ENCODE data around the gene TMEM236. TPM values are rescaled to one million over a fixed set of nuclear protein-coding genes. Genes with fewer than 3 reads are reported as not detected.

The TMEM236 gene
- total RNA-seq, 4 donors from 2014 or later, result 1.2 to 1.8 (median 1.5) TPM

DNA sequence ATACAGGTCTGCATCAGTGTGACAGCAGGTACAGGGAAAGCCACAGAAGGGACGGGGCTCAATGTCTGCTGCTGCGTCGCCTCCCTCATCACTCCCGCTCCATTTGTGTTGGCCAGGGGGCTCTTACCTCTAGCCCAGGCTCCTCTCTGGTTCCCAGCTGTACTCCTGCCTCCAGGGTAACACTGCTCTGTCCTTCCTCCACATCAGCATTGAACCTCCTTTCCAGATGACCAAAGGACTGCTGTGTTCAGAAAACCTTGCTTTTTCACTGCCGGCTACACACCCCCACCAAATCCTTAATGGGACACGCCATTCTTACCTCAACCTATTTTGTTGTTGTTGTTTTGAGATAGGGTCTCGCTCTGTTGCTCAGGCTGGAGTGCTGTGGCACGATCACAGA, 2.1 kb upstream of the TMEM236 start:
- Histone ChIP-seq H3K4me3 (no peak overlapping the region), H3K36me3 (no peaks in the 10 kb centered on the region), H3K9me3 (no peaks in the 10 kb centered on the region), H3K27ac (no peak overlapping the region), H3K4me1 (no peaks in the 10 kb centered on the region), H3K27me3 (no peaks in the 10 kb centered on the region)
- DNase-seq (ENCODE audit: low spot score in 2 of 2), result no peak
- WGBS, 2 donors, result 92 to 94% methylated on average over 8 of the region's 8 CpGs
- TF ChIP-seq EP300 (IDR thresholded peaks at IDR 0.05) (no peak), POLR2A (IDR thresholded peaks at IDR 0.05) (no peak)
- TF ChIP-seq, protein P1, sequence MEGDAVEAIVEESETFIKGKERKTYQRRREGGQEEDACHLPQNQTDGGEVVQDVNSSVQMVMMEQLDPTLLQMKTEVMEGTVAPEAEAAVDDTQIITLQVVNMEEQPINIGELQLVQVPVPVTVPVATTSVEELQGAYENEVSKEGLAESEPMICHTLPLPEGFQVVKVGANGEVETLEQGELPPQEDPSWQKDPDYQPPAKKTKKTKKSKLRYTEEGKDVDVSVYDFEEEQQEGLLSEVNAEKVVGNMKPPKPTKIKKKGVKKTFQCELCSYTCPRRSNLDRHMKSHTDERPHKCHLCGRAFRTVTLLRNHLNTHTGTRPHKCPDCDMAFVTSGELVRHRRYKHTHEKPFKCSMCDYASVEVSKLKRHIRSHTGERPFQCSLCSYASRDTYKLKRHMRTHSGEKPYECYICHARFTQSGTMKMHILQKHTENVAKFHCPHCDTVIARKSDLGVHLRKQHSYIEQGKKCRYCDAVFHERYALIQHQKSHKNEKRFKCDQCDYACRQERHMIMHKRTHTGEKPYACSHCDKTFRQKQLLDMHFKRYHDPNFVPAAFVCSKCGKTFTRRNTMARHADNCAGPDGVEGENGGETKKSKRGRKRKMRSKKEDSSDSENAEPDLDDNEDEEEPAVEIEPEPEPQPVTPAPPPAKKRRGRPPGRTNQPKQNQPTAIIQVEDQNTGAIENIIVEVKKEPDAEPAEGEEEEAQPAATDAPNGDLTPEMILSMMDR (IDR thresholded peaks at IDR 0.05), result no peak

DNA sequence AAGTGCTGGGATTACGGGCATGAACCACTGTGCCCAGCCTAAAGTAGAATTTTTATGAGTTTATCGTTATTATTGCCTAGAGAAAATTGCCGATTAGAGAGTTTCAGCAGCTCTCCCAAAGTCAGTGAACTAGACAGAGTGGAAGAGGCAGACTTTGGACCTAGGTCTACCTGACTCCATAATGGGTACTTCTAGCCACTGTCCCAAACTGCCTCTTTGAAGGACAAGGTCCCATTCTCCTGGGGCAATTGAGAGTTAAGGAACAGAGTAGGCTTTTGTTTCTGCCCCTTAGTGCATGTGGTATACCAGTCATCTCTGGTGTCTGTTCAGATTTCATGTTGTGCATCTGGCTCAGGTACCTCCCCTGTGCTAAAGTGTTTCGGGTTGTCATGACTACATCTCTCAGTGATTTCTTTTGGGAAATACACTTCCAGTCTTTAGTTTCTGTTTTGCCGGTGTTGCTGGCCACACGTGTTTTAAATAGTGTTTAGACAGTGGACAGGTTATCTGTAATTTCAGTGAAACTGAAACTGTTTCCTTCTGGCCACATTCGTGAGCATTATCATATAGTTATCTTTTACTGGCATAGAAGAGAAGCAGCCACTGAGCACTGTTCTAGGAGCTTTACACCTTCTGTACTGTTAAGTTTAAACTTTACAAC, 4.7 kb downstream of the TMEM236 start:
- DNase-seq (ENCODE audit: low spot score in 2 of 2), result no peak
- Histone ChIP-seq H3K27me3 (no peaks in the 10 kb centered on the region), H3K36me3 (no peaks in the 10 kb centered on the region), H3K4me3 (no peak overlapping the region), H3K4me1 (no peaks in the 10 kb centered on the region), H3K27ac (no peak overlapping the region), H3K9me3 (no peaks in the 10 kb centered on the region)
- 67 to 77% methylated on average over 7 of the region's 7 CpGs for WGBS, 2 donors
- no peak for TF ChIP-seq EP300 (IDR thresholded peaks at IDR 0.05)

DNA sequence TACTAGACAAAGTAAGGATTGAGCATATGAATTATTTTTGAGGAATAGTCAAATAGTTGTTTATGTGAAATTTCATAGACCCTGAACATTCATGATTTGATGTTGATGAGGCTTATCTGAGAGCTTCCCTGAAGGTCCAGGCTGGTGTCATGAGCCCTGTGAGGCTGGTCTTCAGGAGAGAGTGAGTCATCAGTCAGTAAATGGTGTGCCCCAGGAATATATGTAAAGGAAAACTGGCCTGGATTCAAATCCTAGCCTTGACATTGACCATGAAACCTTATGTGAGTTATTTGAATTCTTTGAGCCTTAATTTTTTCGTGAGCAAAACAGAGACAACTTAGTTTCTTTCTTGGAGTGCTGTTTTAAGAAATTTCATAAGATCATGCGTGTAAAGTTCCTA, 6.2 kb downstream of the TMEM236 start:
- H3K27me3 ChIP-seq, result no peaks in the 10 kb centered on the region
- no peaks in the 10 kb centered on the region for H3K9me3 ChIP-seq
- H3K4me3 ChIP-seq, result no peak overlapping the region
- no peak overlapping the region for H3K27ac ChIP-seq
- no peaks in the 10 kb centered on the region for H3K36me3 ChIP-seq
- no peak for DNase-seq (ENCODE audit: low spot score in 2 of 2)
- WGBS, 2 donors, result 87% methylated on average over 2 of the region's 2 CpGs
- TF ChIP-seq, protein P1 (IDR thresholded peaks at IDR 0.05), result no peak
- TF ChIP-seq POLR2A (IDR thresholded peaks at IDR 0.05) (no peak), EP300 (IDR thresholded peaks at IDR 0.05) (no peak)
- no peaks in the 10 kb centered on the region for H3K4me1 ChIP-seq

DNA sequence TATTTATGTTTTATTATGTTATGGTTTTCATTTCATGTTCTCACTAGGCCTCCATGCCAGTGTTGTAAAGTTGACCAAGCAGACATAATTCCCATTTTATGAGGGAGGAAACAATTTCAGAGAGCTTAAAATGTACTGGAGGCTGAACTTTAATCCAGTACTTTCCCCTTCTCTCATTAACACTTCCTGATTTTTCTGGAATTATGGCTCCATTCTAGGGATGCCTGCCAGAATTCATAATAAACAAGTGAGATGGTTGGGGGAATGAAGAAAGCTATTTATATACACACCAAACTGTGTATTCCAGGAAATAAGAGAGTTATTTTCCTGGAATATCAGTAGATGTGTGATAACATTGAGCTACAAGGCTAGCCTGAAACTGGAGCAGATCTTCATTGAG, 6.9 kb downstream of the TMEM236 start:
- DNase-seq (ENCODE audit: low spot score in 2 of 2), result no peak
- no peaks in the 10 kb centered on the region for H3K27me3 ChIP-seq
- H3K4me3 ChIP-seq, result no peak overlapping the region
- TF ChIP-seq EP300 (IDR thresholded peaks at IDR 0.05), result no peak
- no peak for TF ChIP-seq POLR2A (IDR thresholded peaks at IDR 0.05)
- TF ChIP-seq, protein P1 (IDR thresholded peaks at IDR 0.05), result no peak
- no peaks in the 10 kb centered on the region for H3K4me1 ChIP-seq
- H3K9me3 ChIP-seq, result no peaks in the 10 kb centered on the region
- no peak overlapping the region for H3K27ac ChIP-seq
- no peaks in the 10 kb centered on the region for H3K36me3 ChIP-seq

DNA sequence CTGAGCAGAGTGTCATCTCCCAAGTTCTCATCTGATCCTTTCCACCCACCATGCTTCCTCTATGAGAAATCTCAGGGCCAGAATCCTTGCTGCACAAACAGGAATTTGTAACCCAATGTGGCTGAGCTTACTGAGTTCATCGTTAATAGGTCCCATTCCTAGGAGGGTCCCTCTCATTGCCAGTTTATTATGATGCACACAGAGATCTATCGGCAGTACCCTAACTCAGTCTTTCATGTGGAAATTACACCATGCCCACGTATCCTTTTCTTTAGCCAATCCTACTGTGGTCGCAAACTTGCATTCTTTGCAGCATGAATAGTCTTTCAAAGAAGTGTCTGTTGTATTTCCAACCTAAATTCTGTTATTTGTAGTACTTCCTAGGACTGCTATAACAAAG, 12.1 kb downstream of the TMEM236 start:
- Histone ChIP-seq H3K27ac (no peak overlapping the region), H3K4me3 (no peak overlapping the region), H3K36me3 (no peaks in the 10 kb centered on the region), H3K27me3 (no peaks in the 10 kb centered on the region), H3K4me1 (no peaks in the 10 kb centered on the region), H3K9me3 (no peaks in the 10 kb centered on the region)
- TF ChIP-seq EP300 (IDR thresholded peaks at IDR 0.05) (no peak), POLR2A (IDR thresholded peaks at IDR 0.05) (no peak)
- TF ChIP-seq, protein P1 (IDR thresholded peaks at IDR 0.05), result no peak
- DNase-seq (ENCODE audit: low spot score in 2 of 2), result no peak
- WGBS, 2 donors, result 45 to 51% methylated on average over 4 of the region's 4 CpGs

DNA sequence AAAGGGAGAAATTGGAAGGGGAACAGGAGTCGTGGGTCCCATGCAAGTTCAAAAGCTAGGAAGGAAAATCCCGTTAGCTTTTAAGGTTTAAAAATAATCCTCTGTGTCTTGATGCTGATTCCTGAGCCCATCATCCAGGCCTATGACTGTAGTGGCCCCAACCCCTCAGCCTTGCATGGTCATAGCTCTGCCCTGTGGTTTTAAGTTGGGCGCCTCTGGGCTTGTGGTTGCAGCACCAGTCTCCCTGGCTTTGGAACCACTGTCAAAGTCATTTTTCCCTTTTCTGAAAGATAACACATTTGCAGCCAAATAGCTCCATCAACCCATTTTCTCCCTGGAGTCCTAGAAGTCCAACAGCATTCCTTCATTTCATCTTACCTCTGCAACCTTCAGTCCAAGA, 13.6 kb downstream of the TMEM236 start:
- 63 to 68% methylated on average over 3 of the region's 3 CpGs for WGBS, 2 donors
- DNase-seq (ENCODE audit: low spot score in 2 of 2), result no peak
- TF ChIP-seq, protein P1 (IDR thresholded peaks at IDR 0.05), result no peak
- TF ChIP-seq EP300 (IDR thresholded peaks at IDR 0.05) (no peak), POLR2A (IDR thresholded peaks at IDR 0.05) (no peak)
- H3K27me3 ChIP-seq, result no peaks in the 10 kb centered on the region
- no peak overlapping the region for H3K27ac ChIP-seq
- H3K9me3 ChIP-seq, result no peaks in the 10 kb centered on the region
- H3K4me1 ChIP-seq, result no peaks in the 10 kb centered on the region
- no peak overlapping the region for H3K4me3 ChIP-seq
- no peaks in the 10 kb centered on the region for H3K36me3 ChIP-seq
